GM23338 (cell line): Measurements from ENCODE around the gene DOCK6. TPM values are rescaled to one million over a fixed set of nuclear protein-coding genes. Genes with fewer than 3 reads are reported as not detected.
A peak's percentile ranks its signal among the peaks of the same experiment; 100 is the strongest.

ENCODE experiments used
- ATAC-seq: fragments of 200-7000 bp; cut with Tn5 transposase; 3 replicates; pipeline ENCODE4 v1.9.1; 2020
- DNase-seq: peaks from one replicate; pipeline ENCODE4 v3.0.0-alpha.2; 2015; ENCODE audit warnings: low spot score
- H2AFZ ChIP-seq: fragments of 200-600 bp; sonication (generic); 2 replicates; pipeline ENCODE4 v1.8.0; 2016; ENCODE audit warnings: antibody characterized with exemption, mild to moderate bottlenecking, moderate library complexity
- H3F3A ChIP-seq: fragments of 200-600 bp; sonication (generic); replicated peaks from 2 replicates; pipeline ENCODE4 v1.8.0; 2017; ENCODE audit warnings: antibody characterized with exemption, mixed run types, low read depth
- H3K27ac ChIP-seq: fragments of 200-600 bp; sonication (generic); 2 replicates; pipeline ENCODE4 v1.6.1; 2016; ENCODE audit warnings: low read depth
- H3K27me3 ChIP-seq: fragments of 200-600 bp; sonication (generic); 2 replicates; pipeline ENCODE4 v1.8.0; 2016; ENCODE audit warnings: mild to moderate bottlenecking, mixed run types, moderate library complexity; ENCODE audit not compliant: insufficient read depth
- H3K36me3 ChIP-seq: fragments of 200-600 bp; sonication (generic); 2 replicates; pipeline ENCODE4 v1.8.0; 2016; ENCODE audit warnings: mild to moderate bottlenecking; ENCODE audit not compliant: insufficient read depth
- H3K4me1 ChIP-seq: fragments of 200-600 bp; sonication (generic); 2 replicates; pipeline ENCODE4 v1.8.0; 2016; ENCODE audit warnings: mild to moderate bottlenecking, moderate library complexity; ENCODE audit not compliant: insufficient read depth
- H3K4me2 ChIP-seq: fragments of 200-600 bp; sonication (generic); 2 replicates; pipeline ENCODE4 v1.7.1; 2017; ENCODE audit warnings: mixed run types
- H3K4me3 ChIP-seq: fragments of 200-600 bp; sonication (generic); 2 replicates; pipeline ENCODE4 v1.6.1; 2016; ENCODE audit warnings: mixed run types
- H3K79me2 ChIP-seq: fragments of 200-600 bp; sonication (generic); replicated peaks from 2 replicates; pipeline ENCODE4 v1.8.0; 2017; ENCODE audit warnings: mild to moderate bottlenecking; ENCODE audit not compliant: insufficient read depth
- H3K9me2 ChIP-seq: fragments of 200-600 bp; sonication (generic); 2 replicates; pipeline ENCODE4 v1.8.0; 2017; ENCODE audit not compliant: insufficient read depth
- H4K20me1 ChIP-seq: fragments of 200-600 bp; sonication (generic); replicated peaks from 2 replicates; pipeline ENCODE4 v1.8.0; 2017; ENCODE audit warnings: mild to moderate bottlenecking; ENCODE audit not compliant: insufficient read depth
- H3K27ac Mint-ChIP-seq: 2 replicates; pipeline ENCODE4 v1.8.0; 2020; ENCODE audit warnings: inconsistent platforms, mild to moderate bottlenecking, moderate library complexity, mixed read lengths
- H3K27me3 Mint-ChIP-seq: 3 replicates; pipeline ENCODE4 v1.8.0; 2022; ENCODE audit warnings: low read depth, mild to moderate bottlenecking, moderate library complexity, mixed read lengths, inconsistent platforms; ENCODE audit not compliant: insufficient read depth, poor library complexity
- H3K36me3 Mint-ChIP-seq: 3 replicates; pipeline ENCODE4 v1.8.0; 2021; ENCODE audit warnings: low read depth, mild to moderate bottlenecking, inconsistent platforms, moderate library complexity, mixed read lengths
- H3K4me1 Mint-ChIP-seq: 3 replicates; pipeline ENCODE4 v1.8.0; 2020; ENCODE audit warnings: mild to moderate bottlenecking, inconsistent platforms, mixed read lengths
- H3K4me3 Mint-ChIP-seq: 3 replicates; pipeline ENCODE4 v1.8.0; 2021; ENCODE audit warnings: moderate library complexity, mild to moderate bottlenecking, inconsistent platforms, mixed read lengths
- H3K9me3 Mint-ChIP-seq: 3 replicates; pipeline ENCODE4 v1.8.0; 2020; ENCODE audit warnings: moderate library complexity, mild to moderate bottlenecking, inconsistent platforms, mixed read lengths
- CREB1 ChIP-seq: fragments of 250-450 bp; sonication (Bioruptor Pico); IDR thresholded peaks from 2 replicates; pipeline ENCODE4 v1.5.0; 2020; ENCODE audit warnings: low read depth, mild to moderate bottlenecking, moderate library complexity
- CTCF ChIP-seq, 2 experiments: fragments of 200-600 bp in 1 of 2; sonication (generic) in 1 of 2; conservative IDR thresholded peaks; 2 replicates each; pipeline versions ENCODE4 v1.5.1 to v1.6.1; 2016 to 2017; ENCODE audit warnings: antibody characterized with exemption in 2 of 2, low read depth in 2 of 2, mild to moderate bottlenecking in 2 of 2, moderate library complexity in 1 of 2
- EZH2 ChIP-seq: fragments of 200-600 bp; sonication (generic); IDR thresholded peaks from one replicate; pipeline ENCODE4 v1.8.0; 2017; ENCODE audit warnings: antibody characterized with exemption, mild to moderate bottlenecking, low read depth; ENCODE audit not compliant: unreplicated experiment
- EZH2phosphoT487 ChIP-seq: fragments of 200-600 bp; sonication (generic); IDR thresholded peaks from one replicate; pipeline ENCODE4 v1.8.1; 2018; ENCODE audit warnings: antibody characterized with exemption; ENCODE audit not compliant: unreplicated experiment
- JUNB ChIP-seq: IDR thresholded peaks from one replicate; pipeline ENCODE4 v1.6.1; 2016; ENCODE audit warnings: antibody characterized with exemption; ENCODE audit not compliant: unreplicated experiment
- STAT1 ChIP-seq: IDR thresholded peaks from one replicate; pipeline ENCODE4 v1.6.1; 2016; ENCODE audit warnings: antibody characterized with exemption; ENCODE audit not compliant: unreplicated experiment
- ZNF114 ChIP-seq: fragments of 250-450 bp; sonication (Bioruptor Pico); IDR thresholded peaks from 2 replicates; pipeline ENCODE4 v1.5.0; 2020; ENCODE audit warnings: mild to moderate bottlenecking, moderate library complexity
- ZNF331 ChIP-seq: fragments of 250-450 bp; sonication (Bioruptor Pico); IDR thresholded peaks from 2 replicates; pipeline ENCODE4 v1.5.0; 2020; ENCODE audit warnings: low read depth, mild to moderate bottlenecking, moderate library complexity
- polyA plus RNA-seq: library from polyadenylated mRNA; unstranded; fragments of >200 nt; fragmentation: Nextera tagmentation; extraction: Ambion mirVana; gene quantifications from 2 replicates; pipeline ENCODE4 v1.2.1, GENCODE V29; 2016
- total RNA-seq: library from RNA; depleted of rRNA; stranded (reverse); fragments of >200 nt; shearing (Covaris generic); gene quantifications from 2 replicates; pipeline ENCODE4 v1.2.3, GENCODE V29; 2014
- TF ChIP-seq, protein P1 (sequence below): IDR thresholded peaks from 2 replicates; pipeline ENCODE4 v1.6.1; 2016; ENCODE audit warnings: antibody characterized with exemption
- TF ChIP-seq, protein P2 (sequence below): fragments of 250-450 bp; sonication (Bioruptor Pico); IDR thresholded peaks from 2 replicates; pipeline ENCODE4 v1.5.0; 2020; ENCODE audit warnings: mild to moderate bottlenecking, moderate library complexity

DOCK6 gene
- total and polyA plus RNA-seq, 2 experiments from 2014 or later, result 34.6 to 49.0 TPM

DNA sequence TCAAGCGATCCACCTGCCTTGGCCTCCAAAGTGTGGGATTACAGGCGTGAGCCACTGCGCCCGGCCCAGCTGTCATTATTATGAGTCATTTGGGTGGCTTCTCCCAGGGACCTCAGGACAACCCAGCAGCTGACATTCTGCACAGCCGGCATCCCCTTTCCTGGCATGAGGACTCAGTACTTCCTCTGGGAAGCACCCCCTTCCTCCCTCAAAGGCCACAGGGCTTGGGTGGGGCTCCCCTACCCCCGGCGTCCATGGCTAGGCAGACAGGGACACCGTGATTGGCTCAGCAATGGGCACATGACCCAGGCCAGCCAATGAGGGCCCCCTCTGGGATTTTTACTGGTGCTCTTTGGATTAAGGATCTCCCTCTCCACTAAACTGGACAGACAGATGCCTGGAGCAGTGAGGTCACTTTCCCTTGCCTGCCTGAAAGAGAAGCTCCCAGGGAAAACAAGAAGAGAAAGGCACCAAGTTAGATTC, 71.0 kb downstream of the DOCK6 start:
- peaks cover 4% of the 10 kb centered on the region for H3K4me1 Mint-ChIP-seq
- H2AFZ ChIP-seq, result no peak overlapping the region
- H3K4me1 ChIP-seq, result peaks cover 8% of the 10 kb centered on the region; the same call in 1 of the 2 replicates
- ATAC-seq (peak; percentile 43), DNase-seq (peak; percentile 42)
- no peaks in the 10 kb centered on the region for H3K27me3 ChIP-seq
- H3K9me3 Mint-ChIP-seq, result no peaks in the 10 kb centered on the region
- H3K79me2 ChIP-seq, result no peaks in the 10 kb centered on the region
- peaks cover 3% of the 10 kb centered on the region for H3K27me3 Mint-ChIP-seq
- TF ChIP-seq CREB1 (CRISPR knock-in tag) (no peak), JUNB (no peak), EZH2phosphoT487 (no peak), ZNF114 (CRISPR knock-in tag) (no peak), ZNF331 (CRISPR knock-in tag) (no peak), EZH2 (no peak)
- TF ChIP-seq, protein P1, sequence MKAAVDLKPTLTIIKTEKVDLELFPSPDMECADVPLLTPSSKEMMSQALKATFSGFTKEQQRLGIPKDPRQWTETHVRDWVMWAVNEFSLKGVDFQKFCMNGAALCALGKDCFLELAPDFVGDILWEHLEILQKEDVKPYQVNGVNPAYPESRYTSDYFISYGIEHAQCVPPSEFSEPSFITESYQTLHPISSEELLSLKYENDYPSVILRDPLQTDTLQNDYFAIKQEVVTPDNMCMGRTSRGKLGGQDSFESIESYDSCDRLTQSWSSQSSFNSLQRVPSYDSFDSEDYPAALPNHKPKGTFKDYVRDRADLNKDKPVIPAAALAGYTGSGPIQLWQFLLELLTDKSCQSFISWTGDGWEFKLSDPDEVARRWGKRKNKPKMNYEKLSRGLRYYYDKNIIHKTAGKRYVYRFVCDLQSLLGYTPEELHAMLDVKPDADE, result no peak
- H3K4me3 ChIP-seq, result no peak overlapping the region
- H3F3A ChIP-seq, result 0 out of 2 replicates have a peak, but pooled peaks cover 9% of the 10 kb centered on the region
- no peak overlapping the region for H3K4me2 ChIP-seq
- no peaks in the 10 kb centered on the region; the same call in 1 of the 2 replicates for H3K36me3 ChIP-seq
- H4K20me1 ChIP-seq, result no peaks in the 10 kb centered on the region; the same call in 1 of the 2 replicates
- H3K36me3 Mint-ChIP-seq, result peaks cover 26% of the 10 kb centered on the region
- no peak overlapping the region for H3K27ac Mint-ChIP-seq
- no peaks in the 10 kb centered on the region for H3K9me2 ChIP-seq
- H3K27ac ChIP-seq, result no peak overlapping the region
- H3K4me3 Mint-ChIP-seq, result no peak overlapping the region

DNA sequence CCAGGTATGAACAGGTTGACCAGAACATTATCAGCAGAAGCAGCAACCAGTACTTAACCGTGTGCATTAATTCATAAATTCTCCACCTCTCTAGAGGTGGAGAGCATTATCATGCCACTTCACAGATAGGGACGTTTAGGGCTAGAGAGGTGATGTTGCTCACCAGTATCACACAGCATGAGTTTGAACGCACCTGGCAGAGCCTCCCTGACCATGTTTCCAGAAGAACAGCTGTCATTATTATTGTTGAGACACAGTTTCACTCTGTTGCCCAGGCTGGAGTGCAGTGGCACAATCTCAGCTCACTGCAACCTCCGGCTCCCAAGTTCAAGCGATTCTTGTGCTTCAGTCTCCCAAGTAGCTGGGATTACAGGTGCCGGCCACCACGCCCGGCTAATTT, 71.8 kb downstream of the DOCK6 start:
- ATAC-seq, result no peak
- H3K9me2 ChIP-seq, result no peaks in the 10 kb centered on the region
- Mint-ChIP-seq H3K4me3 (no peak overlapping the region), H3K36me3 (peaks cover 23% of the 10 kb centered on the region), H3K27ac (no peak overlapping the region), H3K27me3 (peaks cover 4% of the 10 kb centered on the region), H3K9me3 (no peaks in the 10 kb centered on the region), H3K4me1 (peaks cover 1% of the 10 kb centered on the region)
- no peaks in the 10 kb centered on the region for H3K27me3 ChIP-seq
- H3K4me1 ChIP-seq, result peaks cover 8% of the 10 kb centered on the region; the same call in 1 of the 2 replicates
- no peaks in the 10 kb centered on the region; the same call in 1 of the 2 replicates for H3K36me3 ChIP-seq
- H4K20me1 ChIP-seq, result no peaks in the 10 kb centered on the region; the same call in 1 of the 2 replicates
- H3K27ac ChIP-seq, result no peak overlapping the region
- no peak overlapping the region for H3K4me3 ChIP-seq
- no peak for TF ChIP-seq CTCF (conservative IDR thresholded peaks at IDR 0.05; ENCODE audit: low read depth in 2 of 2)
- TF ChIP-seq, protein P2, sequence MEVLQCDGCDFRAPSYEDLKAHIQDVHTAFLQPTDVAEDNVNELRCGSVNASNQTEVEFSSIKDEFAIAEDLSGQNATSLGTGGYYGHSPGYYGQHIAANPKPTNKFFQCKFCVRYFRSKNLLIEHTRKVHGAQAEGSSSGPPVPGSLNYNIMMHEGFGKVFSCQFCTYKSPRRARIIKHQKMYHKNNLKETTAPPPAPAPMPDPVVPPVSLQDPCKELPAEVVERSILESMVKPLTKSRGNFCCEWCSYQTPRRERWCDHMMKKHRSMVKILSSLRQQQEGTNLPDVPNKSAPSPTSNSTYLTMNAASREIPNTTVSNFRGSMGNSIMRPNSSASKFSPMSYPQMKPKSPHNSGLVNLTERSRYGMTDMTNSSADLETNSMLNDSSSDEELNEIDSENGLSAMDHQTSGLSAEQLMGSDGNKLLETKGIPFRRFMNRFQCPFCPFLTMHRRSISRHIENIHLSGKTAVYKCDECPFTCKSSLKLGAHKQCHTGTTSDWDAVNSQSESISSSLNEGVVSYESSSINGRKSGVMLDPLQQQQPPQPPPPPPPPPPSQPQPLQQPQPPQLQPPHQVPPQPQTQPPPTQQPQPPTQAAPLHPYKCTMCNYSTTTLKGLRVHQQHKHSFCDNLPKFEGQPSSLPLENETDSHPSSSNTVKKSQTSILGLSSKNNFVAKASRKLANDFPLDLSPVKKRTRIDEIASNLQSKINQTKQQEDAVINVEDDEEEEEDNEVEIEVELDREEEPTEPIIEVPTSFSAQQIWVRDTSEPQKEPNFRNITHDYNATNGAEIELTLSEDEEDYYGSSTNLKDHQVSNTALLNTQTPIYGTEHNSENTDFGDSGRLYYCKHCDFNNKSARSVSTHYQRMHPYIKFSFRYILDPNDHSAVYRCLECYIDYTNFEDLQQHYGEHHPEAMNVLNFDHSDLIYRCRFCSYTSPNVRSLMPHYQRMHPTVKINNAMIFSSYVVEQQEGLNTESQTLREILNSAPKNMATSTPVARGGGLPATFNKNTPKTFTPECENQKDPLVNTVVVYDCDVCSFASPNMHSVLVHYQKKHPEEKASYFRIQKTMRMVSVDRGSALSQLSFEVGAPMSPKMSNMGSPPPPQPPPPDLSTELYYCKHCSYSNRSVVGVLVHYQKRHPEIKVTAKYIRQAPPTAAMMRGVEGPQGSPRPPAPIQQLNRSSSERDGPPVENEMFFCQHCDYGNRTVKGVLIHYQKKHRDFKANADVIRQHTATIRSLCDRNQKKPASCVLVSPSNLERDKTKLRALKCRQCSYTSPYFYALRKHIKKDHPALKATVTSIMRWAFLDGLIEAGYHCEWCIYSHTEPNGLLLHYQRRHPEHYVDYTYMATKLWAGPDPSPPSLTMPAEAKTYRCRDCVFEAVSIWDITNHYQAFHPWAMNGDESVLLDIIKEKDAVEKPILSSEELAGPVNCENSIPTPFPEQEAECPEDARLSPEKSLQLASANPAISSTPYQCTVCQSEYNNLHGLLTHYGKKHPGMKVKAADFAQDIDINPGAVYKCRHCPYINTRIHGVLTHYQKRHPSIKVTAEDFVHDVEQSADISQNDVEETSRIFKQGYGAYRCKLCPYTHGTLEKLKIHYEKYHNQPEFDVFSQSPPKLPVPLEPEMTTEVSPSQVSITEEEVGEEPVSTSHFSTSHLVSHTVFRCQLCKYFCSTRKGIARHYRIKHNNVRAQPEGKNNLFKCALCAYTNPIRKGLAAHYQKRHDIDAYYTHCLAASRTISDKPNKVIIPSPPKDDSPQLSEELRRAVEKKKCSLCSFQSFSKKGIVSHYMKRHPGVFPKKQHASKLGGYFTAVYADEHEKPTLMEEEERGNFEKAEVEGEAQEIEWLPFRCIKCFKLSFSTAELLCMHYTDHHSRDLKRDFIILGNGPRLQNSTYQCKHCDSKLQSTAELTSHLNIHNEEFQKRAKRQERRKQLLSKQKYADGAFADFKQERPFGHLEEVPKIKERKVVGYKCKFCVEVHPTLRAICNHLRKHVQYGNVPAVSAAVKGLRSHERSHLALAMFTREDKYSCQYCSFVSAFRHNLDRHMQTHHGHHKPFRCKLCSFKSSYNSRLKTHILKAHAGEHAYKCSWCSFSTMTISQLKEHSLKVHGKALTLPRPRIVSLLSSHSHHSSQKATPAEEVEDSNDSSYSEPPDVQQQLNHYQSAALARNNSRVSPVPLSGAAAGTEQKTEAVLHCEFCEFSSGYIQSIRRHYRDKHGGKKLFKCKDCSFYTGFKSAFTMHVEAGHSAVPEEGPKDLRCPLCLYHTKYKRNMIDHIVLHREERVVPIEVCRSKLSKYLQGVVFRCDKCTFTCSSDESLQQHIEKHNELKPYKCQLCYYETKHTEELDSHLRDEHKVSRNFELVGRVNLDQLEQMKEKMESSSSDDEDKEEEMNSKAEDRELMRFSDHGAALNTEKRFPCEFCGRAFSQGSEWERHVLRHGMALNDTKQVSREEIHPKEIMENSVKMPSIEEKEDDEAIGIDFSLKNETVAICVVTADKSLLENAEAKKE (CRISPR knock-in tag), result no peak
- no peak for TF ChIP-seq STAT1
- no peak for TF ChIP-seq ZNF331 (CRISPR knock-in tag)
- TF ChIP-seq ZNF114 (CRISPR knock-in tag), result no peak
- TF ChIP-seq EZH2, result no peak
- H2AFZ ChIP-seq, result no peak overlapping the region
- no peak overlapping the region for H3K4me2 ChIP-seq
- H3F3A ChIP-seq, result 0 out of 2 replicates have a peak, but pooled peaks cover 6% of the 10 kb centered on the region
- DNase-seq, result no peak
- no peaks in the 10 kb centered on the region for H3K79me2 ChIP-seq
